Pancreas (tissue), 10 donors: ENCODE results near the gene PRDM5. TPM values are rescaled to one million over a fixed set of nuclear protein-coding genes. Genes with fewer than 3 reads are reported as not detected.

Experiments used
- ATAC-seq, 4 donors: fragments of 200-7000 bp; cut with Tn5 transposase; one replicate each; pipeline versions ENCODE4 v1.8.0 to v1.9.1; 2020; ENCODE audit warnings: mild to moderate bottlenecking in 4 of 4, moderate library complexity in 4 of 4
- DNase-seq, 6 donors: peaks; one replicate each; pipeline ENCODE4 v3.0.0-alpha.2; 2020
- FAIRE-seq: peaks from 2 replicates; lab custom pipeline; 2012; peaks lifted over from hg19 to GRCh38; lab: Jason Lieb, UNC
- H3K27ac ChIP-seq, 4 donors: fragments of 200-600 bp; sonication (generic); 1 replicate in 3 of 4; 2 replicates in 1 of 4; pipeline versions ENCODE4 v1.5.0 to v1.8.0; 2020
- H3K27me3 ChIP-seq, 4 donors: fragments of 200-600 bp; one replicate each; pipeline ENCODE4 v1.8.0; 2021
- H3K36me3 ChIP-seq, 3 donors: fragments of 200-600 bp; sonication (generic) in 1 of 3; one replicate each; pipeline versions ENCODE4 v1.5.0 to v1.8.0; 2020 to 2021
- H3K4me1 ChIP-seq, 3 donors: fragments of 200-600 bp; one replicate each; pipeline ENCODE4 v1.8.0; 2021
- H3K4me3 ChIP-seq, 4 donors: fragments of 200-600 bp; sonication (generic) in 2 of 4; one replicate each; pipeline versions ENCODE4 v1.5.0 to v1.8.0; 2020 to 2021
- H3K9me3 ChIP-seq, 4 donors: fragments of 200-600 bp; one replicate each; pipeline ENCODE4 v1.8.0; 2021
- WGBS, 2 donors: extraction: QIAGEN DNeasy Blood & Tissue Kit; methylation state at CpG; one replicate each; pipeline ENCODE4 v1.1.7; 2013; 5-methylcytosine and 5-hydroxymethylcytosine counted together
- intact Hi-C, 3 donors: fragments of 100-400 bp; cut with DNase I; formaldehyde crosslinking; loops; one replicate each; pipeline versions ENCODE4 v1.11.1 to v1.14.2; 2022
- polyA plus RNA-seq, 2 donors: library from polyadenylated mRNA; stranded (reverse); fragments of 200-250 nt; gene quantifications; one replicate each; pipeline ENCODE4 v1.2.3, GENCODE V29; 2013
- total RNA-seq, 6 donors: library from RNA; stranded (reverse); fragmentation: NEBNext Ultra II Directional in 4 of 6; extraction: Animal tissue kit (Norgen Biotek cat#: 25700) in 4 of 6; gene quantifications; one replicate each; pipeline versions ENCODE4 v1.2.1 to v1.2.4, GENCODE V29; 2021 to 2023
- TF ChIP-seq, protein P1 (sequence below), 4 donors: fragments of 200-600 bp; sonication (generic) in 3 of 4; IDR thresholded peaks; one replicate each; pipeline versions ENCODE4 v1.5.0 to v1.8.0; 2021; ENCODE audit warnings: antibody characterized with exemption in 4 of 4
- donor health status: healthy with polysubstance abuse.
- donor health status: DM: no; HTN: no; CAD: no; lungs with moderate emphysema.
- donor health status: DM: no; HTN: no; CAD: no.
- donor health status: control.
- donor health status: control.
- donor health status: Bipolar disorder and iron deficiency.
- donor health status: DM: yes; HTN: yes; CAD: no.
- donor health status: DM: no; HTN: no; CAD: no.
- donor health status: DM: no; HTN: no; CAD: no.
- donor health status: DM: yes; HTN: yes; CAD: no.

Gene PRDM5
- total and polyA plus RNA-seq, 8 donors: 2.7 to 13.2 (median 9.5) TPM

GRCh38 chr4:120821977-120822376 lies 100.5 kb downstream of the PRDM5 start:
- WGBS, 2 donors: 43 to 56% methylated on average over 3 of the region's 3 CpGs
- H3K4me3 ChIP-seq: no peak overlapping the region
- H3K36me3 ChIP-seq: no peaks in the 10 kb centered on the region
- no peaks in the 10 kb centered on the region for H3K4me1 ChIP-seq
- intact Hi-C loops: no loop called here
- no peak for ATAC-seq
- FAIRE-seq: no peak
- DNase-seq: no peak
- no peaks in the 10 kb centered on the region for H3K27me3 ChIP-seq
- H3K9me3 ChIP-seq: no peaks in the 10 kb centered on the region
- TF ChIP-seq, protein P1, sequence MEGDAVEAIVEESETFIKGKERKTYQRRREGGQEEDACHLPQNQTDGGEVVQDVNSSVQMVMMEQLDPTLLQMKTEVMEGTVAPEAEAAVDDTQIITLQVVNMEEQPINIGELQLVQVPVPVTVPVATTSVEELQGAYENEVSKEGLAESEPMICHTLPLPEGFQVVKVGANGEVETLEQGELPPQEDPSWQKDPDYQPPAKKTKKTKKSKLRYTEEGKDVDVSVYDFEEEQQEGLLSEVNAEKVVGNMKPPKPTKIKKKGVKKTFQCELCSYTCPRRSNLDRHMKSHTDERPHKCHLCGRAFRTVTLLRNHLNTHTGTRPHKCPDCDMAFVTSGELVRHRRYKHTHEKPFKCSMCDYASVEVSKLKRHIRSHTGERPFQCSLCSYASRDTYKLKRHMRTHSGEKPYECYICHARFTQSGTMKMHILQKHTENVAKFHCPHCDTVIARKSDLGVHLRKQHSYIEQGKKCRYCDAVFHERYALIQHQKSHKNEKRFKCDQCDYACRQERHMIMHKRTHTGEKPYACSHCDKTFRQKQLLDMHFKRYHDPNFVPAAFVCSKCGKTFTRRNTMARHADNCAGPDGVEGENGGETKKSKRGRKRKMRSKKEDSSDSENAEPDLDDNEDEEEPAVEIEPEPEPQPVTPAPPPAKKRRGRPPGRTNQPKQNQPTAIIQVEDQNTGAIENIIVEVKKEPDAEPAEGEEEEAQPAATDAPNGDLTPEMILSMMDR (IDR thresholded peaks at IDR 0.05): no peak
- H3K27ac ChIP-seq: no peak overlapping the region

DNA sequence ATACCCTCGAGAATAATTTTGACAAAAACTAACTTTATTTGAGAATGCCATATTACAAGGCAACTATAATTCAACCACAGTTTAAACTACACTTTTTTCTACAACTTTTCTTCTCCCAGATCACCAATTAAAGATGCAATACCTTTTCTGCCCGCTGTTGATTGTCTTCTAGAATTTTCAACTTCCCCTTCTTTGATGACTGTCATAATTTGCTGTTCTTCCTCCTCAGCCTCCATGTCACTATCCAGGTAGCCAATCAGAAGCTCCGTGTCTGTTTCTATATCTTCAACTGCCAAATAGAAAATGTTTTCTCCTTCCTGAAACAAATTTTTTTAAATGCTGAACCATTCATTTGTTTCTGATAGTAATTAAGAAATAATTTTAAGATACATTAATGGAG lies 101.5 kb downstream of the PRDM5 start:
- ATAC-seq (no peak), FAIRE-seq (no peak), DNase-seq (no peak)
- Histone ChIP-seq H3K4me3 (no peak overlapping the region), H3K4me1 (no peaks in the 10 kb centered on the region), H3K27me3 (no peaks in the 10 kb centered on the region), H3K36me3 (no peaks in the 10 kb centered on the region), H3K27ac (no peak overlapping the region), H3K9me3 (no peaks in the 10 kb centered on the region)
- TF ChIP-seq, protein P1 (IDR thresholded peaks at IDR 0.05): no peak
- intact Hi-C loops: no loop called here
- 89 to 93% methylated on average over 3 of the region's 3 CpGs for WGBS, 2 donors

GRCh38 chr4:120819805-120820437 lies 102.6 kb downstream of the PRDM5 start:
- Histone ChIP-seq H3K9me3 (no peaks in the 10 kb centered on the region), H3K27me3 (no peaks in the 10 kb centered on the region), H3K4me1 (no peaks in the 10 kb centered on the region), H3K36me3 (no peaks in the 10 kb centered on the region), H3K27ac (no peak overlapping the region), H3K4me3 (no peak overlapping the region)
- FAIRE-seq: no peak
- 90 to 96% methylated on average over 6 of the region's 6 CpGs for WGBS, 2 donors
- no peak for DNase-seq
- ATAC-seq: no peak
- TF ChIP-seq, protein P1 (IDR thresholded peaks at IDR 0.05): no peak
- intact Hi-C loops: no loop called here

DNA sequence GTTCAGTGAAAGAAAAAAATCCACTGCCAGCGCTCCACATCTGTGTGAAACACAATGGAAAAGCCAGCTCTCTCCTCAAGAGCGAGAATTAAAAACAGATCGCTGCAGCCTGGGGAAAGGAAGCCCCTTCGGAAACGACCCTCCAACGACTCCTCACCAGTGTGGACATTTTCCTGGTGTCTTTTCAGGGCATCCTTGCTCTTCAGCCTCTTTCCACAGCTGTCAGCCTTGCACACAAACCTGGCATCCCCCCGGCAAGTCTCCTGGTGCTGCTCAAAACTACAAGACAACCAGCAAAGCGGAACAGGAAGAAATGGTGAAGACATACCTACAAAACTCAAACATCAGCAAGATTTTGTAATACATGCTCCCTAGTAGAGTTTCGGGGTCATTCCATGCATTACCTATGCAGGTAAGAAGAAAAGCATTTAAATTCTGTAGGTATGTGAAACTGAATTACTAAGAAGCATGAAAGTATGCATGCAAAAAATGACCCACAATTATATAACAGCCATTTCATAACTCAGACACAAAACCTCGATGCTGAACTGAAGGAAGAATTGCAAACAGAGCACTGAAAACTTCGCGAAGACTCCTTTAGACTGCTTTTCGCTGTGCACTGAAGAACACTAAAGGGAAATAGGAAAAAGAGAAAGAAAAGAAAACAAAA lies 106.1 kb downstream of the PRDM5 start:
- no peak for FAIRE-seq
- Histone ChIP-seq H3K36me3 (no peaks in the 10 kb centered on the region), H3K4me3 (no peak overlapping the region), H3K27me3 (no peaks in the 10 kb centered on the region), H3K4me1 (no peaks in the 10 kb centered on the region), H3K9me3 (no peaks in the 10 kb centered on the region), H3K27ac (no peak overlapping the region)
- TF ChIP-seq, protein P1 (IDR thresholded peaks at IDR 0.05): no peak
- no peak for ATAC-seq
- intact Hi-C loops: no loop called here
- WGBS, 2 donors: 92 to 93% methylated on average over 13 of the region's 13 CpGs
- no peak for DNase-seq

- FAIRE-seq (no peak), ATAC-seq (no peak)
- intact Hi-C loops: no loop called here
These were observed 107.2 kb downstream of the PRDM5 start for GRCh38 chr4:120815361-120815760.

More at GRCh38 chr4:120815361-120815760, 107.2 kb downstream of the PRDM5 start:
- no peak for DNase-seq
- no peaks in the 10 kb centered on the region for H3K27me3 ChIP-seq
- no peak overlapping the region for H3K4me3 ChIP-seq
- H3K27ac ChIP-seq: no peak overlapping the region
- TF ChIP-seq, protein P1 (IDR thresholded peaks at IDR 0.05): no peak
- WGBS, 2 donors: 93 to 97% methylated on average over 2 of the region's 2 CpGs
- H3K4me1 ChIP-seq: no peaks in the 10 kb centered on the region
- H3K36me3 ChIP-seq: no peaks in the 10 kb centered on the region
- no peaks in the 10 kb centered on the region for H3K9me3 ChIP-seq
